OCI-M1 (cell line): ENCODE measurements around the gene GINS2.

Source experiments
- DNase-seq: peaks from one replicate; lab custom pipeline; 2025; lab: John Stamatoyannopoulos, UW

The GINS2 gene

GRCh38 chr16:85716022-85716679 is 27.4 kb upstream of the GINS2 start:
- no peak for DNase-seq

- no peak for DNase-seq
Measured at GRCh38 chr16:85715169-85716021, 26.6 kb upstream of the GINS2 start.

GRCh38 chr16:85712801-85713200 is 24.0 kb upstream of the GINS2 start:
- no peak for DNase-seq

- no peak for DNase-seq
Measured at GRCh38 chr16:85711982-85712587, 23.3 kb upstream of the GINS2 start.

- DNase-seq = no peak
Measured at GRCh38 chr16:85710732-85711131, 22.0 kb upstream of the GINS2 start.

GRCh38 chr16:85709766-85710585 is 21.2 kb upstream of the GINS2 start:
- DNase-seq = no peak

- no peak for DNase-seq
Measured at GRCh38 chr16:85708338-85708737, 19.6 kb upstream of the GINS2 start.

- no peak for DNase-seq
Measured at GRCh38 chr16:85707528-85708095, 18.9 kb upstream of the GINS2 start.

GRCh38 chr16:85706449-85707034 is 17.8 kb upstream of the GINS2 start:
- DNase-seq = no peak

GRCh38 chr16:85704900-85705846 is 16.4 kb upstream of the GINS2 start:
- DNase-seq = no peak

GRCh38 chr16:85704011-85704410 is 15.3 kb upstream of the GINS2 start:
- no peak for DNase-seq

GRCh38 chr16:85699628-85700027 is 10.9 kb upstream of the GINS2 start:
- peak; percentile 52 for DNase-seq

GRCh38 chr16:85698935-85699558 is 10.3 kb upstream of the GINS2 start:
- DNase-seq = peak; percentile 7

- no peak for DNase-seq
Measured at GRCh38 chr16:85698459-85698891, 9.7 kb upstream of the GINS2 start.

- DNase-seq = no peak
Measured at GRCh38 chr16:85697431-85697830, 8.7 kb upstream of the GINS2 start.

GRCh38 chr16:85696781-85697180 is 8.0 kb upstream of the GINS2 start:
- no peak for DNase-seq

- DNase-seq = no peak
Measured at GRCh38 chr16:85695196-85696128, 6.7 kb upstream of the GINS2 start.

- no peak for DNase-seq
Measured at GRCh38 chr16:85690469-85691064, 1.8 kb upstream of the GINS2 start.
